Measurements from ENCODE around the gene FAH. TPM values are rescaled to one million over a fixed set of nuclear protein-coding genes. Genes with fewer than 3 reads are reported as not detected.

FAH gene
- total and polyA plus RNA-seq, 2 experiments from 2014 or later, result 16.3 to 20.3 TPM

DNA sequence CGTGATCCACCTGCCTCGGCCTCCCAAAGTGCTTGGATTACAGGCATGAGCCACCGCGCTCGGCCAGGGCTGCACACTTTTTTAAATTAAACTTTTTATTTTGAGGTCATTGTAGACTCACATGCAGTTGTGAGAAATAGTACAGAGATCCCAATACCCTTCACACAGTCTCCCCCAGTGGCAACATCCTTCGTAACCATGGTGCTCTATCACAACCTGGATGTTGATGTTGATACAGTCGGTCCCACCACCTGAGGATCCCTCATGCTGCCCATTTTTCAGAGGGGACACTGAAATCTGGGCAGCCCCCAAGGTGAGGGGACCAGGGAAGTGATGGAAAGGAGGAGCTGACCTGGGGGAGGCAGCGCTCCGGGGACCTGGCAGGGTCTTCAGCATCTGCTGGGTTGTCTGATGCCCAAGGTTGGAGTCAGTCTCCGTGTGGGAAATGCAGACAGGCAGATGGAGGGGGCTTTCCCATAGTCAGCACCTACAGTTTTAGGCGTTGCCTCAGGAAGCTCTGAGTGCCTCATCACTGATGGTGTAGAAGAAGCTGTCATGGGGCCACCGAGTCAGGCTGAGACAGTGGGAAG lies 17.1 kb downstream of the FAH start:
- DNase-seq (ENCODE audit: low spot score), result no peak
- TF ChIP-seq STAT1 (IDR thresholded peaks at IDR 0.05; ENCODE audit: unreplicated experiment), result no peak
- TF ChIP-seq JUNB (IDR thresholded peaks at IDR 0.05; ENCODE audit: unreplicated experiment), result no peak
- TF ChIP-seq, protein P1, sequence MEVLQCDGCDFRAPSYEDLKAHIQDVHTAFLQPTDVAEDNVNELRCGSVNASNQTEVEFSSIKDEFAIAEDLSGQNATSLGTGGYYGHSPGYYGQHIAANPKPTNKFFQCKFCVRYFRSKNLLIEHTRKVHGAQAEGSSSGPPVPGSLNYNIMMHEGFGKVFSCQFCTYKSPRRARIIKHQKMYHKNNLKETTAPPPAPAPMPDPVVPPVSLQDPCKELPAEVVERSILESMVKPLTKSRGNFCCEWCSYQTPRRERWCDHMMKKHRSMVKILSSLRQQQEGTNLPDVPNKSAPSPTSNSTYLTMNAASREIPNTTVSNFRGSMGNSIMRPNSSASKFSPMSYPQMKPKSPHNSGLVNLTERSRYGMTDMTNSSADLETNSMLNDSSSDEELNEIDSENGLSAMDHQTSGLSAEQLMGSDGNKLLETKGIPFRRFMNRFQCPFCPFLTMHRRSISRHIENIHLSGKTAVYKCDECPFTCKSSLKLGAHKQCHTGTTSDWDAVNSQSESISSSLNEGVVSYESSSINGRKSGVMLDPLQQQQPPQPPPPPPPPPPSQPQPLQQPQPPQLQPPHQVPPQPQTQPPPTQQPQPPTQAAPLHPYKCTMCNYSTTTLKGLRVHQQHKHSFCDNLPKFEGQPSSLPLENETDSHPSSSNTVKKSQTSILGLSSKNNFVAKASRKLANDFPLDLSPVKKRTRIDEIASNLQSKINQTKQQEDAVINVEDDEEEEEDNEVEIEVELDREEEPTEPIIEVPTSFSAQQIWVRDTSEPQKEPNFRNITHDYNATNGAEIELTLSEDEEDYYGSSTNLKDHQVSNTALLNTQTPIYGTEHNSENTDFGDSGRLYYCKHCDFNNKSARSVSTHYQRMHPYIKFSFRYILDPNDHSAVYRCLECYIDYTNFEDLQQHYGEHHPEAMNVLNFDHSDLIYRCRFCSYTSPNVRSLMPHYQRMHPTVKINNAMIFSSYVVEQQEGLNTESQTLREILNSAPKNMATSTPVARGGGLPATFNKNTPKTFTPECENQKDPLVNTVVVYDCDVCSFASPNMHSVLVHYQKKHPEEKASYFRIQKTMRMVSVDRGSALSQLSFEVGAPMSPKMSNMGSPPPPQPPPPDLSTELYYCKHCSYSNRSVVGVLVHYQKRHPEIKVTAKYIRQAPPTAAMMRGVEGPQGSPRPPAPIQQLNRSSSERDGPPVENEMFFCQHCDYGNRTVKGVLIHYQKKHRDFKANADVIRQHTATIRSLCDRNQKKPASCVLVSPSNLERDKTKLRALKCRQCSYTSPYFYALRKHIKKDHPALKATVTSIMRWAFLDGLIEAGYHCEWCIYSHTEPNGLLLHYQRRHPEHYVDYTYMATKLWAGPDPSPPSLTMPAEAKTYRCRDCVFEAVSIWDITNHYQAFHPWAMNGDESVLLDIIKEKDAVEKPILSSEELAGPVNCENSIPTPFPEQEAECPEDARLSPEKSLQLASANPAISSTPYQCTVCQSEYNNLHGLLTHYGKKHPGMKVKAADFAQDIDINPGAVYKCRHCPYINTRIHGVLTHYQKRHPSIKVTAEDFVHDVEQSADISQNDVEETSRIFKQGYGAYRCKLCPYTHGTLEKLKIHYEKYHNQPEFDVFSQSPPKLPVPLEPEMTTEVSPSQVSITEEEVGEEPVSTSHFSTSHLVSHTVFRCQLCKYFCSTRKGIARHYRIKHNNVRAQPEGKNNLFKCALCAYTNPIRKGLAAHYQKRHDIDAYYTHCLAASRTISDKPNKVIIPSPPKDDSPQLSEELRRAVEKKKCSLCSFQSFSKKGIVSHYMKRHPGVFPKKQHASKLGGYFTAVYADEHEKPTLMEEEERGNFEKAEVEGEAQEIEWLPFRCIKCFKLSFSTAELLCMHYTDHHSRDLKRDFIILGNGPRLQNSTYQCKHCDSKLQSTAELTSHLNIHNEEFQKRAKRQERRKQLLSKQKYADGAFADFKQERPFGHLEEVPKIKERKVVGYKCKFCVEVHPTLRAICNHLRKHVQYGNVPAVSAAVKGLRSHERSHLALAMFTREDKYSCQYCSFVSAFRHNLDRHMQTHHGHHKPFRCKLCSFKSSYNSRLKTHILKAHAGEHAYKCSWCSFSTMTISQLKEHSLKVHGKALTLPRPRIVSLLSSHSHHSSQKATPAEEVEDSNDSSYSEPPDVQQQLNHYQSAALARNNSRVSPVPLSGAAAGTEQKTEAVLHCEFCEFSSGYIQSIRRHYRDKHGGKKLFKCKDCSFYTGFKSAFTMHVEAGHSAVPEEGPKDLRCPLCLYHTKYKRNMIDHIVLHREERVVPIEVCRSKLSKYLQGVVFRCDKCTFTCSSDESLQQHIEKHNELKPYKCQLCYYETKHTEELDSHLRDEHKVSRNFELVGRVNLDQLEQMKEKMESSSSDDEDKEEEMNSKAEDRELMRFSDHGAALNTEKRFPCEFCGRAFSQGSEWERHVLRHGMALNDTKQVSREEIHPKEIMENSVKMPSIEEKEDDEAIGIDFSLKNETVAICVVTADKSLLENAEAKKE (CRISPR knock-in tag; IDR thresholded peaks at IDR 0.05), result no peak
- TF ChIP-seq ZNF331 (CRISPR knock-in tag; IDR thresholded peaks at IDR 0.05; ENCODE audit: low read depth), result no peak
- TF ChIP-seq, protein P2, sequence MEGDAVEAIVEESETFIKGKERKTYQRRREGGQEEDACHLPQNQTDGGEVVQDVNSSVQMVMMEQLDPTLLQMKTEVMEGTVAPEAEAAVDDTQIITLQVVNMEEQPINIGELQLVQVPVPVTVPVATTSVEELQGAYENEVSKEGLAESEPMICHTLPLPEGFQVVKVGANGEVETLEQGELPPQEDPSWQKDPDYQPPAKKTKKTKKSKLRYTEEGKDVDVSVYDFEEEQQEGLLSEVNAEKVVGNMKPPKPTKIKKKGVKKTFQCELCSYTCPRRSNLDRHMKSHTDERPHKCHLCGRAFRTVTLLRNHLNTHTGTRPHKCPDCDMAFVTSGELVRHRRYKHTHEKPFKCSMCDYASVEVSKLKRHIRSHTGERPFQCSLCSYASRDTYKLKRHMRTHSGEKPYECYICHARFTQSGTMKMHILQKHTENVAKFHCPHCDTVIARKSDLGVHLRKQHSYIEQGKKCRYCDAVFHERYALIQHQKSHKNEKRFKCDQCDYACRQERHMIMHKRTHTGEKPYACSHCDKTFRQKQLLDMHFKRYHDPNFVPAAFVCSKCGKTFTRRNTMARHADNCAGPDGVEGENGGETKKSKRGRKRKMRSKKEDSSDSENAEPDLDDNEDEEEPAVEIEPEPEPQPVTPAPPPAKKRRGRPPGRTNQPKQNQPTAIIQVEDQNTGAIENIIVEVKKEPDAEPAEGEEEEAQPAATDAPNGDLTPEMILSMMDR (conservative IDR thresholded peaks at IDR 0.05; ENCODE audit: low read depth in 2 of 2), result no peak
- no peak for TF ChIP-seq CREB1 (CRISPR knock-in tag; IDR thresholded peaks at IDR 0.05; ENCODE audit: low read depth)
- no peak for TF ChIP-seq EZH2phosphoT487 (IDR thresholded peaks at IDR 0.05; ENCODE audit: unreplicated experiment)
- TF ChIP-seq NANOG (IDR thresholded peaks at IDR 0.05; ENCODE audit: borderline replicate concordance), result no peak
- H3K9me3 Mint-ChIP-seq, result peaks cover 2% of the 10 kb centered on the region; the same call in 1 of the 3 replicates

More for the DNA sequence above, 17.1 kb downstream of the FAH start:
- no peaks in the 10 kb centered on the region; the same call in 1 of the 2 replicates for H3K36me3 ChIP-seq (ENCODE audit: insufficient read depth)
- no peaks in the 10 kb centered on the region for H3K79me2 ChIP-seq (replicated peaks; ENCODE audit: insufficient read depth)
- Mint-ChIP-seq H3K36me3 (ENCODE audit: low read depth) (peaks cover 32% of the 10 kb centered on the region), H3K4me3 (no peak overlapping the region), H3K27ac (no peak overlapping the region), H3K27me3 (ENCODE audit: insufficient read depth, low read depth, poor library complexity) (peaks cover 1% of the 10 kb centered on the region), H3K4me1 (no peaks in the 10 kb centered on the region; the same call in 2 of the 3 replicates)
- H3F3A ChIP-seq (replicated peaks; ENCODE audit: low read depth), result no peaks in the 10 kb centered on the region
- no peak overlapping the region for H2AFZ ChIP-seq
- H4K20me1 ChIP-seq (replicated peaks; ENCODE audit: insufficient read depth), result no peaks in the 10 kb centered on the region; the same call in 1 of the 2 replicates
- no peaks in the 10 kb centered on the region for H3K9me2 ChIP-seq (ENCODE audit: insufficient read depth)
- no peaks in the 10 kb centered on the region for H3K4me1 ChIP-seq (ENCODE audit: insufficient read depth)
- H3K4me3 ChIP-seq, result no peak overlapping the region
- H3K27me3 ChIP-seq (ENCODE audit: insufficient read depth), result no peaks in the 10 kb centered on the region
- no peak overlapping the region for H3K4me2 ChIP-seq
- no peak for ATAC-seq
- no peak overlapping the region for H3K27ac ChIP-seq (ENCODE audit: low read depth)
